ENCODE measurements around the gene WDFY3. TPM values are rescaled to one million over a fixed set of nuclear protein-coding genes. Genes with fewer than 3 reads are reported as not detected.

WDFY3 gene
- total and polyA plus RNA-seq, 2 of the 13 experiments (the other 11 are each of a cell fraction or from before 2014, with no cell fraction given) = 16.7 to 24.5 TPM

GRCh38 chr4:84669201-84669600, 297.3 kb downstream of the WDFY3 start:
- Histone ChIP-seq H3K4me3 (replicated peaks in 1 of 3; ENCODE audit: insufficient read depth in 1 of 3, low read depth in 2 of 3, low read length in 3 of 3) (no peak overlapping the region), H3K36me3 (replicated peaks in 1 of 2; ENCODE audit: control insufficient read depth in 1 of 2, insufficient read depth in 2 of 2, low read length in 2 of 2) (peaks cover 0 to 13% of the 10 kb centered on the region in 2 experiments; a peak in 3 of 5 replicates), H3K9me3 (ENCODE audit: low read length) (no peaks in the 10 kb centered on the region), H3K79me2 (ENCODE audit: insufficient read depth, low read length) (no peaks in the 10 kb centered on the region), H2AFZ (ENCODE audit: low read length) (no peak overlapping the region), H3K4me2 (ENCODE audit: low read depth, low read length) (no peak overlapping the region), H3K27ac (ENCODE audit: extremely low read length, insufficient read depth, low read length) (no peak overlapping the region), H4K20me1 (ENCODE audit: insufficient read depth, low read length) (no peaks in the 10 kb centered on the region), H3K27me3 (ENCODE audit: control insufficient read depth in 1 of 2, insufficient read depth in 2 of 2, low read length in 2 of 2) (no peaks in the 10 kb centered on the region), H3K9ac (ENCODE audit: insufficient read depth, low read depth, low read length) (no peak overlapping the region), H3K4me1 (ENCODE audit: insufficient read depth, low read length) (no peaks in the 10 kb centered on the region)
- CTCF ChIA-PET (ENCODE audit: low intra/inter-chr PET ratio, low total read pairs) = no interaction called here
- no peak for ATAC-seq
- intact Hi-C loops (cut with micrococcal nuclease; ENCODE audit: unreplicated experiment) (no loop called here), in situ Hi-C loops (cut with HindIII; ENCODE audit: extremely low pct_ligation_motif_present, low pct_unique_long_range_greater_than_20kb) (no loop called here)
- no TSS peak for BruUV-seq (replicated peaks)
- DNase-seq (ENCODE audit: low spot score) = no peak
- 91% methylated on average over 1 of the region's 1 CpG for WGBS (ENCODE audit: low lambda C conversion rate)
- POLR2A ChIA-PET = no interaction called here
- no peak for FAIRE-seq
- TF ChIP-seq ZNF839 (CRISPR knock-in tag; IDR thresholded peaks at IDR 0.05; ENCODE audit: borderline replicate concordance) (no peak), POLR2AphosphoS5 (IDR thresholded peaks at IDR 0.05; ENCODE audit: low read depth, low read length) (no peak), ZNF776 (CRISPR knock-in tag; IDR thresholded peaks at IDR 0.05) (no peak), RERE (CRISPR knock-in tag; IDR thresholded peaks at IDR 0.05; ENCODE audit: low read depth) (no peak), EED (CRISPR knock-in tag; IDR thresholded peaks at IDR 0.05) (no peak), ARID4A (CRISPR knock-in tag; IDR thresholded peaks at IDR 0.05; ENCODE audit: borderline replicate concordance) (no peak), SALL2 (CRISPR knock-in tag; IDR thresholded peaks at IDR 0.05) (no peak), ZNF841 (CRISPR knock-in tag; IDR thresholded peaks at IDR 0.05; ENCODE audit: borderline replicate concordance) (no peak), ZBTB39 (CRISPR knock-in tag; IDR thresholded peaks at IDR 0.05) (no peak), ZNF75D (CRISPR knock-in tag; IDR thresholded peaks at IDR 0.05; ENCODE audit: borderline replicate concordance) (no peak), ELF1 (CRISPR knock-in tag; IDR thresholded peaks at IDR 0.05) (no peak), EP300 (IDR thresholded peaks at IDR 0.05; ENCODE audit: low read depth in 2 of 2, low read length in 2 of 2) (no peak), EP300 (CRISPR knock-in tag; IDR thresholded peaks at IDR 0.05; ENCODE audit: borderline replicate concordance) (no peak)
